GM21381 (cell line): ENCODE measurements around the gene IL10RB.
A peak's percentile ranks its signal among the peaks of the same experiment; 100 is the strongest.
"Not testable (repeated sequence)": the region's sequence is repeated elsewhere in the genome, so short reads cannot be mapped to it uniquely, and the experiment has no call there.

Source experiments
- ATAC-seq: cut with Tn5 transposase; IDR thresholded peaks from one replicate; pipeline ENCODE4 v1.9.1; 2021; ENCODE audit warnings: mild to moderate bottlenecking, moderate library complexity; ENCODE audit not compliant: unreplicated experiment

IL10RB gene

DNA sequence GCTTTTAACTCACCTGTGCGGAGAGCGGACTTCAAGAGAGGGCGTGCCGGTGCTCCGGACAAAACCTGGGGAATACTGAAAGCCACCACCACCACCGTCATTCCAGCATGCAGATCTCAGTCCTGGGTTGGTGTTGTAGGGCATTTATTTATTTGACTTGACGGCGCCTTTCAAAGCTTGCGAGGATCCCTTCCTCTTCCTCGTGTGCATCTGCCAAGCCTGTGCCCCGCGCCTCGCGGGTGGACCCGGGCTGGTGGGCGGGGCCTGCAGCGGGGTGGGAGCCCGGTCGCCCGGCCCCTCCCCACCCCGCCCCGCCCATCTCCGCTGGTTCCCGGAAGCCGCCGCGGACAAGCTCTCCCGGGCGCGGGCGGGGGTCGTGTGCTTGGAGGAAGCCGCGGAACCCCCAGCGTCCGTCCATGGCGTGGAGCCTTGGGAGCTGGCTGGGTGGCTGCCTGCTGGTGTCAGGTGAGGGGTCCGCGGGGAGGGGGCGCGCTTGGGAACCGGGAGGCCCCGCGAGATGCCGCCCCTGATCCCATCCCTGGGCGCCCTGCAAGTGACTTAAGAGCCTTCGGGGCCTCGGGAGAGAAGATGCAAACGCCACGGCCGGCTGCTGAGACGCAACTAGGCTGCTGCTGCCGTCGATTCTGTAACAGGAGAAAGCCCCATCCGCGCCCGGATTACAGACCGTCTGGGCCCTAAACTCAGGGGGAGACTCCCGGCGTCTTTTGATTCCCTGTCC lies at the start of gene IL10RB:
Gene IL10RB (plus strand): TSS at position 318 of the 739 bp plus-strand sequence. CDS start 99 bp downstream, at position 417.
- peak; percentile 34 for ATAC-seq

DNA sequence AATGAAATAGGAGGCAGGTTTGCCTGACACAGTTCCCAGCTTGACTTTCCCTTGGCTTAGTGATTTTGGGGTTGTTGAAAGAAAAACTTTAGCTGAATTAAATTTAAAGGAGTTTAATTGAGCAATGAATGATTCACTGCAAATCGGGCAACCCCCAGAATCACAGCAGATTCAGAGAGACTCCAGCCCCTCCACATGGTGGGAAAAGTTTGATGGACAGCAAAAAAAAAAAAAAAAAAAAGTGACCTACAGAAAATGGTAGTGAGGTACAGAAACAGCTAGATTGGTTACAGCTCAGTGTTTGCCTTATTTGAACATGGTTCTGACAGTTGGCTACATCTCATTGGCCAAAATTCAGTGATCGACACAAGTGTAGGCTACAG lies 49.0 kb upstream of the IL10RB start:
- no peak for ATAC-seq

DNA sequence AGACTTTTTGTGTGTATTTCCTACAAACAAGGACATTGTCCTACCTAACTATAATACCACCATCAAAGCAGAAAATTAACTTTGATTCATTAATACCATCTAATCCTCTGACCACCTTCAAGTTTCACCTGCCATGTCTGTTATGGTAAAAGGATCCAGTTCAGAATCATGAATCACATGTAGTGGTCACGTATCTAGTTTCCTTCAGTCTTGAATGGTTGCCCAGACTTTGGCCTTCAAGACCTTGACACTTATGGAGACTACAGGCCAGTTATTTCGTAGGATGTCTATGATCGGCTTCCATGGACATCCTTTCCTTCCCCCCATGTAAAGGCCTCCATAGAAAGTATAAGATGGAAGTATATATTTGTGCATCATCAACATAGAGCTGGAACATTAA lies 46.9 kb upstream of the IL10RB start:
- ATAC-seq = no peak

- ATAC-seq = no peak
Measured at GRCh38 chr21:33219954-33220353, 46.2 kb upstream of the IL10RB start.

GRCh38 chr21:33225376-33225775 lies 40.8 kb upstream of the IL10RB start:
- not testable (repeated sequence) for ATAC-seq

DNA sequence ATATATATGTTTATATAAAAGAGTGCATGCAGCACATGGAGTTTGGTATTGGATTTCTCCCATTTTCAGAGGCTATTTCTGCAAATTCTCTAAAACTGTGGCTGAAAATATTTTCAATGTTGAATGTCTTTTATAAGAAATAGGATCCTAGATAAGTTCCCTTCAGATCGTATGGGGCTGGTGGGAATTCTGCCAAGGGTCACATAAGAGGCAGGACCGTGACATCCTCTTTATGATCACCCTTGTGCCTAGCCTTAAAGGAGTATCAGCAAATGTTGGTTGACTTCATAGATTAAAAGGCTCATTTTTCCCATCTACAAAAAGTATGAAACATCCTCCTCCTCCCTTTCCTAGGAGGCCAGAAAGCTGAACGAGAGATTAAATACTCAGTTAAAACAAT lies 37.7 kb upstream of the IL10RB start:
- no peak for ATAC-seq

- no peak for ATAC-seq
Measured at GRCh38 chr21:33229099-33229783, 36.9 kb upstream of the IL10RB start.

GRCh38 chr21:33229784-33230544 lies 36.2 kb upstream of the IL10RB start, which contains the start of gene IFNAR2:
Gene IFNAR2 (plus strand): TSS chr21:33229938. CDS start chr21:33241923, 11,985 bp downstream.
- peak; percentile 65 for ATAC-seq

DNA sequence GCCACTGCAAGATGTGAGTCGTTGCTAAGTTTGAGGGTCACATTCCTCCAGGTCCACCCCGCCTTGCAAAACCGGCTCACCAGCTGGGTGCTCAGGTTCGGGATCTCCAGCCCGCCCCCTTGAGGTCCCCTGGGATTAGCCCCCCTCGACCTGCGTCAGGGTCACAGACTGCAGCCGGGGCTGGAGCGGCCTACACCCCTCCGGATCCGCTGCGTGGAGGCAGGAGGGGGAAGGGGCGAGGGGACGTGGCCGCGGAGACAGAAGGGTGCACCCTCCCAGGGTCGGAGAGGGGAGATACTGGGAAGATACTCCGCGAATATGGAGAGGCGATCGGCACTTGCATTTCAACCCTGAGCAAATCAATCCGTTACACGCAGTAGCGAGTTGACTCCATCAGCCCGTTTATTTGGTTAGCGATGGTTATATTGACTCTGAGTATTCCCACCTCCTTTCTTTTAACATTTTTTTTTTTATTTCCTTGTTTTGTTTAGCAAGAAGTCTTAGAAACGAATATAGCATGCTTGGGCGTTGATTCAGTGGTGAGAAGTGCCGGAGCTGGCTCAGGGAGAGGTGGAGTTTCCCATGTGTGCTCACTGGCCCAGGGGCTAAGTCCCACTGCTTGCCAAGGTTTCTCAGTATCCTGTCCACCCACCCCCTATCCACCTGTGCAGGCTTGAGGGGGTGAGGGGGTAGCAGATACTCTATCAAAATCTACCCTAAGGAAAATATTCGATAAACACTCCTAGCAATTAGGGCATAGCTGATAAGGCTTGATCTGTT lies 35.4 kb upstream of the IL10RB start:
- peak; percentile 24 for ATAC-seq

DNA sequence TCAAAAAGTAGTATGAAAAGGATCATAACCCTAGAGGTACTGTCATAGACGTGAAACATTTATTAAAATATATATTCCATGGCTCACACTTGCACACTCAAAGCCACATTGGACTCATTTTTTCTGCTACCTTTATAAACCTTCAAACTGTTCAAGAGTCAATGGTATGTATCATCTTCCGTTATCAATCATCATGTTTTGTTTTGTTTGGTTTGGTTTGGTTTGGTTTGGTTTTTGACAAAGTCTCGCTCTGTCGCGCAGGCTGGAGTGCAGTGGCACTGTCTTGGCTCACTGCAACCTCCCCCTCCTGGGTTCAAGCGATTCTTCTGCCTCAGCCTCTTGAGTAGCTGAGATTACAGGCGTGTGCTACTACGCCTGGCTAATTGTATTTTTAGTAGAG lies 34.6 kb upstream of the IL10RB start:
- no peak for ATAC-seq

DNA sequence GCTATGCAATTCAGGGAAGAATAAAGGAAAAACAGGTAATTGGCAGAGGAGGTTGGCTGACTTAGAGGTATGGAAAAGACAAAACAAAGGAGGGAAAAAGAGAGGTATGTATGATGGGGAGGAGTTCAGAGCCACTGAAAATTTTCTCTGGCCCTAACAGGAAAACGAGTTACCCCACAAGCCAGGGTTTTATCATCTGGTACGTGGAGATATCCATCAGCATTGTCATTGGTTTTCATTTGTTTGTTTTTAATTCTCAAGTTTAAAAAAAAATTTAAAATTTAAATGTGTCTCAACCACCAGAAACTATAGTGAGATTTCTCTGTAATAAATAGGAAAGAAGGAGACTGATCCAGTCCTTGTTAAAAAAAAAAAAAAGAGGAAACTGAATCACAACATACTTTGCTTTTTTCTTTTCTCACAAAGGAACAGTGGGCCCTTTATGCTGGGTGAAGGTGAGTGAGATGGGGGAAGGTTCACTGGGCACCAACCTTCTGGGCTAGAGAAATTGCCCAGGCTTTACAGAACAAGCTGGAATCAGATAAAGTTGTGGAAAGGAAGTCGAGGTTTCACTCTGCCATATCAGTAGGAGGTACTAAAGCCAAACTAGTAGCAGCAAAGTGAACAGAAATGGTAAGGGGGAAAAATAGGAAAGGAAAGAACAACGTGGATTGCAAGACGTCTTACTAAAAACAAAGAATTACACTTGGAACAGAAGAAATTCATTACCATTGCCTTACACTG lies 33.7 kb upstream of the IL10RB start:
- ATAC-seq = no peak

- ATAC-seq = no peak
Measured at GRCh38 chr21:33234635-33235520, 31.3 kb upstream of the IL10RB start.

DNA sequence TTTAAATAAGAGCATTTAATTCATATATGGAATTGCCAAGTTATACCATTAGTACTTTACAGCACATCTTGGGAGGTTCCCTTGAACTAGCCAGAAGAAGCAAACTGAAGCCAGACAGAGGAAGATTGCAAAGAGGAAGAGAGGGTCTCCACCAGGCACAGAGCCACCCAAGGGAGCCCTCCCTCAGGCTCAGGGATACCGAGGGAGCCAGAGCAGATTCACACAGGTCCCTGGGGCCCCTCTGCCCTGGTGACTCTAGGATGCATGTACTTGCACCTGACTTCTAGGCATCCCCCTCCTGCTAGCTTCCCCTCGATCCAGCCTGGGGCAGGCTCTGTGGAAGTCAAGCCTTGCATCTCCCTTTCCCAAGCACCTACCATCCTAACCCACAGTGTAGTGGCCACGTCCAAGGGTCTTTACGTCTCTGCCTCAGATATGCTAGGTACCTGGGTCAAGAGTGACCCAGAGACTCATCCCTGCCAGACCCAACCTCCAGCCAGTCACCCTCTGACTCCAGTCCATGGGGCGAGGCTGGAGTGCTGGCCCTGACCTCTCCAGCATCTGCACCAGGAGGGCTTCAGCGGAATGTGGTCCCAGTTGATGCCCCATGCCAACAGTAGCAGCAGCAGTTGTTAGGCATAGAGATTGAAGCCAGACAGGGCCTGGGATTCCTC lies 30.0 kb upstream of the IL10RB start:
- no peak for ATAC-seq

DNA sequence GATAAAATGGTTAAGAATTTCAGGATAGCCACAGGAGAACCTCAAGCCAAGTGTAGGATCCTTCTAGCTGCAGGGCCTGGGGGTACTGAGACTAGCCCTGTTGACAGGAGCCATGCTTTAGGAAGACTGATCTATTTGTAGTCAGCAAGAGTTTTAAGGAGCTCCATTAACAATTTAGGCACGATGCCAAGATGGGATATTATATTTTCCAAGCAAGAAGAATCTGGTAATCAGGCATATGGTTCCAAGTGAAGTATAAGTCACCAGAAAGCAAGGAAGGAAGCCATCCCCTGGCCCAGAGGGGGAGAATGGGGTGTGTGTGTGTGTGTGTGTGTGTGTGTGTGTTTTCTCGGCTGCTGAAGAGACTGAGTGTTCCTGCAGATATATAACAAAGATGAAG lies 29.4 kb upstream of the IL10RB start:
- no peak for ATAC-seq

- no peak for ATAC-seq
Measured at GRCh38 chr21:33237486-33237885, 28.7 kb upstream of the IL10RB start.

DNA sequence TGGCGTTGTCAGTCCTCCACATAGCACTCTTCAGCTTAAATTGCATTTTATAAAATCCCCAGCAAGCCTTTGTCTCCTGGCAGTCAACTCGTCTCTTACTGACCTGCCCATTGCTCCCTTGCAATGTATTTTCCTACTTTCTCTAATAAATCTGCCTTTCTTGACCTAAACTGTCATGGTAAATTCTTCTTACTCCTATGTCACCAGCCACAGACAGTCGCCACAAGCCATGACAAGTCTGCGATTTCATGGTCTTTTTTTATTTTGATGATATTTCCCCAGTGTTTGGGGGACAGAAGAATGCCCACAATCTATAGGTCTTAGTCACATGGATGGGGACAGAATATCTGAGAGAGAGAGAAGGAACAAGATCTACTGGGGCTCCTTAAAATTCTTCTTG lies 28.0 kb upstream of the IL10RB start:
- peak; percentile 9 for ATAC-seq

- peak; percentile 72 for ATAC-seq
Measured at GRCh38 chr21:33238565-33239255, 27.5 kb upstream of the IL10RB start.

DNA sequence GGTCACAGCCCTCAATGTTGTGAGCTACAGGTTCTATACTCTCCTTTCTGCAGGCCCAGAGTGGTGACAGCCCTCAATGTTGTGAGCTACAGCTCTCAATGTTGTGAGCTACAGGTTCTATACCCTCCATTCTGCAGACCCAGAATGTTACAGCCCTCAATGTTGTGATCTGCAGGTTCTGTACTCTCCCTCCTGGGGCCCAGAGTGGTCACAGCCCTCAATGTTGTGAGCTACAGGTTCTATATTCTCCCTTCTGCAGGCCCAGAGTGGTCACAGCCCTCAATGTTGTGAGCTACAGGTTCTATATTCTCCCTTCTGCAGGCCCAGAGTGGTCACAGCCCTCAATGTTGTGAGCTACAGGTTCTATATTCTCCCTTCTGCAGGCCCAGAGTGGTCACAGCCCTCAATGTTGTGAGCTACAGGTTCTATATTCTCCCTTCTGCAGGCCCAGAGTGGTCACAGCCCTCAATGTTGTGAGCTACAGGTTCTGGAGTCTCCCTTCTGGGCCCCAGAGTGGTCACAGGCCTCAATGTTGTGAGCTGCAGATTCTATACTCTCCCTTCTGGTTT lies 26.5 kb upstream of the IL10RB start:
- ATAC-seq = not testable (repeated sequence)
